ENCODE measurements around the gene CLDN4.

The CLDN4 gene

GRCh38 chr7:73851410-73852338, 20.9 kb downstream of the CLDN4 start (continued):
- TF ChIP-seq ZNF148 (tag by site-specific recombination; IDR thresholded peaks at IDR 0.05; ENCODE audit: borderline replicate concordance) = no peak
- TF ChIP-seq ZNF335 (tag by site-specific recombination; conservative IDR thresholded peaks at IDR 0.05) = peak; percentile 52
- TF ChIP-seq ZNF629 (tag by site-specific recombination; IDR thresholded peaks at IDR 0.05) = peak; percentile 96
- no peak for TF ChIP-seq ZBTB8A (tag by site-specific recombination; IDR thresholded peaks at IDR 0.05)
- no peak for TF ChIP-seq ZNF19 (tag by site-specific recombination; IDR thresholded peaks at IDR 0.05; ENCODE audit: low read depth)
- no peak for TF ChIP-seq ZNF776 (tag by site-specific recombination; IDR thresholded peaks at IDR 0.05; ENCODE audit: borderline replicate concordance)
- TF ChIP-seq ZNF184 (tag by site-specific recombination; IDR thresholded peaks at IDR 0.05) = no peak
- peak; percentile 55; the same call in 1 of the 2 replicates for TF ChIP-seq ZNF324 (tag by site-specific recombination; IDR thresholded peaks at IDR 0.05)
- no peak for TF ChIP-seq ZNF280C (tag by site-specific recombination; IDR thresholded peaks at IDR 0.05)
- no peak for TF ChIP-seq ZNF155 (tag by site-specific recombination; IDR thresholded peaks at IDR 0.05)
- no peak for TF ChIP-seq ZBTB48 (tag by site-specific recombination; IDR thresholded peaks at IDR 0.05)
- no peak for TF ChIP-seq YY1 (tag by site-specific recombination; IDR thresholded peaks at IDR 0.05)
- TF ChIP-seq KLF16 (tag by site-specific recombination; IDR thresholded peaks at IDR 0.05) = no peak; the same call in 1 of the 2 replicates
- TF ChIP-seq, protein P1, sequence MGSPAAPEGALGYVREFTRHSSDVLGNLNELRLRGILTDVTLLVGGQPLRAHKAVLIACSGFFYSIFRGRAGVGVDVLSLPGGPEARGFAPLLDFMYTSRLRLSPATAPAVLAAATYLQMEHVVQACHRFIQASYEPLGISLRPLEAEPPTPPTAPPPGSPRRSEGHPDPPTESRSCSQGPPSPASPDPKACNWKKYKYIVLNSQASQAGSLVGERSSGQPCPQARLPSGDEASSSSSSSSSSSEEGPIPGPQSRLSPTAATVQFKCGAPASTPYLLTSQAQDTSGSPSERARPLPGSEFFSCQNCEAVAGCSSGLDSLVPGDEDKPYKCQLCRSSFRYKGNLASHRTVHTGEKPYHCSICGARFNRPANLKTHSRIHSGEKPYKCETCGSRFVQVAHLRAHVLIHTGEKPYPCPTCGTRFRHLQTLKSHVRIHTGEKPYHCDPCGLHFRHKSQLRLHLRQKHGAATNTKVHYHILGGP (tag by site-specific recombination; IDR thresholded peaks at IDR 0.05) = no peak
- peak; percentile 83 for TF ChIP-seq KLF8 (tag by site-specific recombination; IDR thresholded peaks at IDR 0.05)
- TF ChIP-seq ZNF530 (tag by site-specific recombination; IDR thresholded peaks at IDR 0.05; ENCODE audit: low read depth) = no peak
- TF ChIP-seq ZNF280D (tag by site-specific recombination; IDR thresholded peaks at IDR 0.05) = no peak
- TF ChIP-seq ZNF302 (tag by site-specific recombination; IDR thresholded peaks at IDR 0.05; ENCODE audit: low read depth) = no peak
- peak; percentile 82 for TF ChIP-seq ZNF843 (tag by site-specific recombination; IDR thresholded peaks at IDR 0.05)
- TF ChIP-seq ZNF274 (IDR thresholded peaks at IDR 0.05; ENCODE audit: low read length) = no peak
- no peak for TF ChIP-seq ZNF274 (tag by site-specific recombination; IDR thresholded peaks at IDR 0.05; ENCODE audit: borderline replicate concordance)
- TF ChIP-seq GLI4 (tag by site-specific recombination; IDR thresholded peaks at IDR 0.05) = no peak
- no peak for TF ChIP-seq ZSCAN30 (tag by site-specific recombination; IDR thresholded peaks at IDR 0.05)
- TF ChIP-seq ZNF654 (tag by site-specific recombination; IDR thresholded peaks at IDR 0.05; ENCODE audit: low read depth) = no peak
- TF ChIP-seq ZNF16 (tag by site-specific recombination; IDR thresholded peaks at IDR 0.05; ENCODE audit: low read depth) = no peak
- no peak for TF ChIP-seq ZNF132 (tag by site-specific recombination; IDR thresholded peaks at IDR 0.05; ENCODE audit: borderline replicate concordance)
- no peak for TF ChIP-seq ZNF214 (tag by site-specific recombination; IDR thresholded peaks at IDR 0.05; ENCODE audit: borderline replicate concordance)
- no peak for TF ChIP-seq ZBTB26 (tag by site-specific recombination; optimal IDR thresholded peaks at IDR 0.05)
- TF ChIP-seq ZNF791 (tag by site-specific recombination; IDR thresholded peaks at IDR 0.05) = no peak
- no peak for TF ChIP-seq ZNF837 (tag by site-specific recombination; IDR thresholded peaks at IDR 0.05)
